C4-2B (cell line): Measurements from ENCODE around the gene ATP9A.

Experiments used
- H3K27ac ChIP-seq: fragments of 450-650 bp; 2 replicates; pipeline ENCODE4 v1.5.1; 2017
- CTCF ChIP-seq: fragments of 450-650 bp; conservative IDR thresholded peaks from 2 replicates; pipeline ENCODE4 v1.5.1; 2017; ENCODE audit warnings: mild to moderate bottlenecking
- ZFX ChIP-seq: fragments of 450-650 bp; IDR thresholded peaks from 2 replicates; pipeline ENCODE4 v1.6.1; 2017

Gene ATP9A

GRCh38 chr20:51757226-51757625 lies 11.0 kb downstream of the ATP9A start:
- TF ChIP-seq ZFX (peak; percentile 11; the same call in 1 of the 2 replicates), CTCF (no peak)
- peak overlapping the region; percentile 47 for H3K27ac ChIP-seq

- TF ChIP-seq ZFX = no peak
- peak overlapping the region; percentile 47 for H3K27ac ChIP-seq
Measured at GRCh38 chr20:51756653-51757052, 11.5 kb downstream of the ATP9A start.

GRCh38 chr20:51753220-51753619 lies 15.0 kb downstream of the ATP9A start:
- peak overlapping the region; percentile 37; the same call in 1 of the 2 replicates for H3K27ac ChIP-seq

- H3K27ac ChIP-seq = peak overlapping the region; percentile 37
- TF ChIP-seq ZFX (no peak), CTCF (no peak)
Measured at GRCh38 chr20:51752343-51752951, 15.7 kb downstream of the ATP9A start.

- peak overlapping the region; percentile 71 for H3K27ac ChIP-seq
- TF ChIP-seq ZFX = no peak
- TF ChIP-seq CTCF = no peak
Measured at GRCh38 chr20:51750770-51751388, 17.3 kb downstream of the ATP9A start.

- H3K27ac ChIP-seq = peak overlapping the region; percentile 71
- TF ChIP-seq ZFX (peak; percentile 49; the same call in 1 of the 2 replicates), CTCF (no peak)
Measured at GRCh38 chr20:51750037-51750769, 18.0 kb downstream of the ATP9A start.

- TF ChIP-seq CTCF (no peak), ZFX (no peak)
- H3K27ac ChIP-seq = peak overlapping the region; percentile 71
Measured at GRCh38 chr20:51749674-51750036, 18.5 kb downstream of the ATP9A start.

- no peak overlapping the region for H3K27ac ChIP-seq
- TF ChIP-seq CTCF (no peak), ZFX (no peak)
Measured at GRCh38 chr20:51747182-51747911, 20.8 kb downstream of the ATP9A start.
